ENCODE results near the gene UST.
"Not testable (repeated sequence)": the region's sequence is repeated elsewhere in the genome, so short reads cannot be mapped to it uniquely, and the experiment has no call there.

UST gene

GRCh38 chr6:148912252-148912651 is 165.4 kb downstream of the UST start:
- no peak for DNase-seq

- peak; percentile 77 for DNase-seq
Observed at GRCh38 chr6:148915810-148916209, 169.0 kb downstream of the UST start.

GRCh38 chr6:148916485-148916884 is 169.7 kb downstream of the UST start:
- not testable (repeated sequence) for DNase-seq

DNA sequence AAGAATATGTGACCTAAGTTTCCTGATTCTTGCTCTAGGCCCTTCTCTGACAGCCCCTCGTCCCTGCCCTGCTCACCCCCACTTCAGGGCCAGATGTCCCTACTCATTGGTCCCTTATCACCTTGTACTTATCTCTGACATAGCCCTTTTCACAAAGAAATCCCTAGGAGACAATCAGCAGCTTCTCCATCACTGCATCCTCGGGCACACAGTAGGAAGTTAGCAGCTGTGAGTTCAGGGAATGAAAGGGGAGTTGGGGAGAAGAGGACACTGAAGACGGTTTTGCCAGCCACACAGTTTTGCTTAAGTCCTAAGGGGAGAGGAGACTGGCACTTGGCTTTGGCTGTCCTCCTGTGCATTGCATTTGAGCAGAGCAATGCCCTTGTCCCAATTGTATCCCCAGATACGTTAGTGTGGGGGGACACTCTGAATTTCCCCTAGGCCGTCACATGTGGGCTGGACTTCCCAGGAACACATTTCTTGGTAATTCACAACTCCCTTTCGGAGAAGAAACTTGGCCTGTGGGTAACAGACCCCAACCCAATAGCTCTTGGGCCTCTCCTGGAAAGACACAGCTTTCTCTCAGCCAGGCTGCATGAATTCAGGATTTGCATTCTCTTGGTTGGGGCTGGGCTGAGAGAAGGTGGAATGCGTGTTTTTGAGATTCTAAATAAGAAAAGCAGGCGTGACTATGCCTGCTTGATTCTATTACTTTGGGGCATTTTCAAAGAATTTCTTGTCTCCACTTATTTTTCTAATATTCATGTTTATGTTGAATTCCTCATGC is 177.6 kb downstream of the UST start:
- DNase-seq = no peak

DNA sequence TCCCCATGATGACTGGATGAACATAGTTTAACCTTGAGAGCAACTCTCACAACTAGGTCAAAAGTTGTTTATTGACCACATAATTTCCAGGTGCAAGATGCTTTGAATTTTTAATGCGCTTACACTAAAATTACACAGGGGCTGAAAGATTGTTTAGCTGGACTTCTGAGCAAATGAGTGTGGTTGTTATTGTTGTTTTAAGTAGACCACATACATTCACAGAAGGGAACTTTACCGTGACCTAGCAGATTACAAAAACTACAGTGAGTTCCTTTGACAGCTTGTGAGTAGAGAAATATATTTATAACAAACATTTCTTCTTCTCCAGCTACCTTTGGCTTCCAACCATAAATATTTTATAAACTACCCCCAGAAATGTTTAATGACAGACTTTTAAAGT is 178.9 kb downstream of the UST start:
- DNase-seq = no peak

DNA sequence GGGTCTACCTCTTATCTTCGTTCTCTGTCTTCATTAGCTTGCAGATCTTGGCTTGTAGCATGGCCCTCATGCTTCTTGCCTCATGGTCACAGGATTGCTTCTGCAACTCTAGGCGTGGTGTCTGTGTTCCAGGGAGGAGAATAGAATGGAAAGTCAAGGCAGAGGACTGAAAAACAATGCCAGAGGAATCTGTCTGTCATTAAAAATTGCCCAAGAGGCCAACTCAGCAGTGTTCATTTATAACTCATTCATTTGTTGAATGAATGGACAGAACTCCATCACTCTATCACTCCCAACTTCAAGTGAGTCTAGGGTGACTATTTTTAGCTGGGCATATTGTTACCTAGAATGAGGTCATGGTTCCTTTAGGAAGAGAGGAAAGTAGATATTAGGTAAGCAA is 179.6 kb downstream of the UST start:
- DNase-seq = no peak

DNA sequence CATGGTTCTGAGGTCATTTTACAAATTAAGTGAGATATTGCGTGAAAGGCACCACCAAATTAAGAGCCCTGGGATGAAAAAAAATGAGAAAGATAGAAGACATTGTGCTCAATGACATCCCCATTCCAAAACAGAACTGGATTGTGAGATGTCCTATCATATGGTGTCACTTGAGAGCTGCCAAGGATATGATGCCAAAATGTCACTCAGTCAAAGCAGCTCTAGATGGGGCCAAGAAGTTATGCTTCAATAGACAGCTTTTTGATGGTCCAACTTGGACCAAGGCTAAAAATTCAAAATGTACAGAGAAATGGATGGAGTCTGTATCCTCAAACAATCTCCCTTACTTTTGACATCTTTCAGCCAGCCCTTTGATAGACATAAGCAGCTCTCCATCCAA is 180.8 kb downstream of the UST start:
- DNase-seq = no peak

DNA sequence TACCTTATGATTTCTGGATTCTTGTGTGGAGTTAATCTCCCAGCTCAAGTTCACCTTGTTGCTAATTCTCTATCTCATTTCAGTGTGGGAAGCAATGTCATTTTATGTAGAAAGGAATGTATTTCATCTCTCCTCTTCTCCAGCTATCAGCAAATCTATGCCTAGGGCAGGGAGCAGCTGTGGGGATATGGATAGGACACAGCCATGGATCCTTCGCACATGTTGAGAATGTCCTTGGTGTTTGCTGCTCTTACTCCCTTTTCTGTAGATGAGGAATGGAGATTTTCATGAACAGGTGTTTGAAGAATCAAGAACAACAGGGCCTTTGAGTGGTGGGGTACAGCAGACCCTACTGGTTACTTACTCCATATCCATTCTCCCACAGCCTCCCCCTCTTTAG is 182.0 kb downstream of the UST start:
- DNase-seq = no peak

- no peak for DNase-seq
Observed at GRCh38 chr6:148932208-148932607, 185.4 kb downstream of the UST start.

DNA sequence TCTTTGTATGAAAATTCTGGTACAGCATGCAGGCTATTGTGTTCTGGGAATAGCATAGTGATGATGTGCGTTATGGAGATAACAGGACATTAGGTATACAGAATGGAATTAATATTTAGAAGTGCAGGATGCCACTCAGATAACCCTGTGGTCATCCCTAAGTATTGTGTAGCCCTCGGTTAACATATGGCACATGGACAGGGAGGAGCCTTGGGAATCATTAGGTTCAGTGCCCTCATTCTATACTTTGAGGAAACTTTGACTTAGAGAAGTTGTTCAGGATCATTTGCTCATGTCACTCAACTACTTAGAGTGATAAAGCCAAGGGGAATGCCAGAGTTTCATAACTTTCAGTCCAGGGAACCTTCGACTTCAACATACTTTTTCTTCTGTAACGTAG is 185.9 kb downstream of the UST start:
- no peak for DNase-seq

- peak; percentile 29 for DNase-seq
Observed at GRCh38 chr6:148934539-148934938, 187.7 kb downstream of the UST start.

GRCh38 chr6:148934961-148935360 is 188.1 kb downstream of the UST start:
- peak; percentile 20 for DNase-seq

GRCh38 chr6:148935705-148936435 is 189.0 kb downstream of the UST start:
- no peak for DNase-seq

DNA sequence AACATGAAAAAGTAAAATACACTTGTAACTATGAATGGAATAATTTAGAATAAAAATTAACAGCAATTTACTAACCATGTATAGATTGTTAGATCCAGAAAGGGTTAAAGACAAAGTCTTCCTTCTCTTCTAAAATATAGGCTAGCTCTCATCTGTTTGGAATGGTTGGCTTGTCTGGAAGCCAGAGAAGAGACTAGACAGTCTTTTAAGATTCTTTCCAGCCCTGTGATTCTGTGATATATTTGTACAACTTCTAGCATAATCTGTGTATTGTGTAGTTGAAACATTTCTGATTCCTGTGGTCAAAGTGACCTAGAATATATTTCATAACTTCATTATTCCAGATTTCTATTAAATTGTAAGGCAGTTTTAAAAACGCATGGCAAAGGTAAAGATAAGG is 196.6 kb downstream of the UST start:
- no peak for DNase-seq

GRCh38 chr6:148944608-148945007 is 197.8 kb downstream of the UST start:
- no peak for DNase-seq

- DNase-seq = no peak
Observed at GRCh38 chr6:148945301-148946021, 198.6 kb downstream of the UST start.

GRCh38 chr6:148947621-148948444 is 201.0 kb downstream of the UST start:
- DNase-seq = peak; percentile 81

DNA sequence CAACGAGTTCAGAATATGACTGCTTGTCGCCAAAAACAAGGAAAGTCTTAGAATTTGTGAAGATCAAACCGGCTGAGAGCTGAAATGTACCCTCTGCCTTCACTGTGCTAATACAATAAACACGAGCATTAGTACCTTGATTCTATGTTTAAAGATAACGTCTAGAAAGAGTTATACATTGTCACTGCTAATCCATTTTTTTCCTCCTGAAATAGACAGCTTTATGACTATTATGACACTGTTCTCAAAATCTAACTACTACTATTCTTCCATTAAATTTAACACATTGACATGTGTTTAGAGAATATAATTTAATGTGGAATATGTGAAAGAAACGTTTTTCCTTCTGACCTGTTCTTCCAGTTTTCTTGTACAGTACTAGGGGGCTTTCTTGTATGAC is 204.8 kb downstream of the UST start:
- DNase-seq = no peak

DNA sequence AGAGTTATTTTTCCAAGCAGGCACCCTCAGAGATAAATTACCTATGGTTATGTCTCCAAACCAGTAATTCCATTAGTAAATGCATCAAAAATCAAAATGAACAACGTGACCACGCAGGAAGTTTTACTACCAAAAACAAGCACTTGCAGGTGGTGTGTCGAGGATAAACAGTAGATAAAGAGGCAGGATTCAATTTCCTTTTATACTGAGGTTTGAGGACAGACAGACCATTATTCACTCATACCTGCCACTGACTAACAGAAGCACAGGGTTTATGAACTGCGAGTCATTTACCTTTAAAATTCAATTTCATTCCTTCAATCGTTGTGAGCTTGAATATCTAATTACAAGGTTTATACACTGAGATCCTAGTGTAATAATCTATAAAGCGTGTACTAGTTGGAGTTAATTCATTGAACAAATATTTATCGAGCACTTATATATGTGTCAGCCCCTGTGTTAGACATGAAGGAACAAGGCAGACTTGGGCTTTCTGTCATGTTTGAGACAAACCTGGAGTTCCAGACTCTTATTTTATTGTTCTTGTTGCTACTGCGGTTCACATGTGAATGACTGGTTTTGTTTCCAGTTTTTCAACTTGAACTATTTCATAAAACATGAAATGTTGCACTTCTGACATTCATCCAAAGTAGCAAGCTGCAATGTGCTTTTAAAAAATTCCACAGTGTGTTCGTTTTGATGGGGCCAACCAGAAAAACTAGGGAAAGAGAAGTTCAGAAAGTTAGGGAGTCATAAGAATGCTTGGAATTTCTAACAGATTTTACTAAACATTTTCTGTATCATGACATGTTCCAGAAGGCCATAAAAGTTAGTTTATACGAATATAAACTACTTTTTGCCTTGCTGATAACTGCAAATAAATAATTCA is 205.6 kb downstream of the UST start:
- DNase-seq = peak; percentile 51

GRCh38 chr6:148954461-148954860 is 207.6 kb downstream of the UST start:
- no peak for DNase-seq

DNA sequence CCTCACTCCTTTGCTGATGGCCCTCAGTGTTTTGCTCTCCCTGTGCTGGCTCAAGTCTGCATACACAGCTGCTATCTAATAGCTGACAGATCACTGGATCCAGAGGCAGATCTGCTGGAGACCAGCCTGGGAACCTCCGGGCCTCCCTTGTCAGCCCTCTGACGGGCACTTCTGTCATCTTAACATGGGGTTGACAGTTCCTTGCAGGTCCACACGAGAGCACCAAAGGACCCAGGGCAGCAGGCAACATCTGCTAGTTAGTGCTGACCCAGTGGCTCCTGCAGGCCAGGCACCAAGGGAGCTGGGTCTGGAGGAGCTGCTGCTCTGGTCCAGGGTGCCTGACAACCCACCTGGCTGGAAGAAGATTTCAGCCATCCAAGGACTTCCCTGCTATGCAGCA is 208.1 kb downstream of the UST start:
- DNase-seq = peak; percentile 33

DNA sequence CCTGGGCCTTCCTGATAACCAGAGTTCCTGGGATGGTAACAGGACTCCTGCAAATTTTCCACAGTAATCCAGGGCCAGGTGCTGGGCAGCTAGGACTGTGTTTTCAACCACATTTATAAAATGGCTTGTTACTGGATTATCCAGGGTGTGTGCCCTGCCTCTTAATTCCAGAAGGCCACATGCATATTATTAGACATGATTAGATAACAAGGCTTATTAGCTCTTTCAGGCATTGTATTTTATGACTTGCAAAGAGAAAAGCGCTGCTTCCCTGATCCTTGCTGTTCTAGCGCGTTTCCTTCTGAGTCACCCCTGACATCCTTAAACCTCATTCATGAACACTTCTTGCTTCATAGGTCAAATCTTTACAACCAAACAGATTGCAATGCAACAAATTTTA is 208.6 kb downstream of the UST start:
- DNase-seq = no peak

All from NCI-H1092 treated with DMSO at 0.1 percent for 48 hours (cell line).